Fibroblast of lung (primary cell): ENCODE measurements around the gene KCNJ6.

Experiments used
- CTCF ChIP-seq, 2 donors: IDR thresholded peaks in 1 of 2; conservative IDR thresholded peaks in 1 of 2; 1 replicate in 1 of 2; 2 replicates in 1 of 2; pipeline ENCODE4 v1.5.1; 2011 to 2012; ENCODE audit warnings: low read length in 2 of 2, control low read depth in 1 of 2, inconsistent platforms in 1 of 2, low read depth in 1 of 2, mild to moderate bottlenecking in 1 of 2
- EZH2 ChIP-seq: IDR thresholded peaks from 2 replicates; pipeline ENCODE4 v1.5.1; 2012; ENCODE audit warnings: low read length, control low read depth, mild to moderate bottlenecking; ENCODE audit errors: missing control alignments

- no peak for TF ChIP-seq CTCF (conservative IDR thresholded peaks at IDR 0.05 in 1 of 2, IDR thresholded peaks at IDR 0.05 in 1 of 2; ENCODE audit: low read depth in 1 of 2, low read length in 2 of 2)
- no peak for TF ChIP-seq EZH2
Observed at GRCh38 chr21:37667380-37667779, 248.9 kb downstream of the KCNJ6 start.
